Uterus (tissue), 2 donors: ENCODE measurements around the gene IGHMBP2.

Source experiments
- CTCF ChIP-seq, 4 experiments: fragments of 200-600 bp in 2 of 4; fragments of 450-650 bp in 2 of 4; sonication (generic) in 2 of 4; IDR thresholded peaks; one replicate each; pipeline ENCODE4 v1.5.1; 2016 to 2019; ENCODE audit warnings: antibody characterized with exemption in 4 of 4, mild to moderate bottlenecking in 2 of 4, moderate library complexity in 1 of 4
- POLR2A ChIP-seq, 2 donors: fragments of 450-650 bp; IDR thresholded peaks; one replicate each; pipeline ENCODE4 v1.6.1; 2016; ENCODE audit warnings: antibody characterized with exemption in 2 of 2, mild to moderate bottlenecking in 1 of 2, moderate library complexity in 1 of 2

DNA sequence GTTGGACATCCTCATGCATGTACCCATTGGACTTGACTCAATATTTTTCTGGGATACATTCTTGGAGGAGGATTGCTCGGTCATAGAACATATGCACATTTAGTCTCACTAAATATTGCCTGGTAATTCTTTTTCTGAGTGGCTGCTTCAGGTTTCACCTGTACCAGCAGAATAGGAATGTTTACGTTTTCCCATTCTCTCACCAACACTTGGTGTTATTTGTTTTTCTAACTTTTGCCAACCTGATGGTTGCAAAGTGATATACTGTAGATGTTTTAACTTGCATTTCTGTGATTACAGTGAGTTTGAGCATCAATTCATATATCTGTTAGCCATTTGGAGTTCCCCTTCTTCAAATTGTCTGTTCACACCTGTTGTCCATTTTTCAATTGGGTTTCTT, 78.4 kb downstream of the IGHMBP2 start:
- no peak for TF ChIP-seq CTCF (IDR thresholded peaks at IDR 0.05)
- TF ChIP-seq POLR2A (IDR thresholded peaks at IDR 0.05), result no peak
